HG03571 (cell line): ENCODE data around the gene ARAP1.

Source experiments
- ATAC-seq: cut with Tn5 transposase; IDR thresholded peaks from one replicate; pipeline ENCODE4 v1.9.1; 2021; ENCODE audit not compliant: unreplicated experiment

The ARAP1 gene

DNA sequence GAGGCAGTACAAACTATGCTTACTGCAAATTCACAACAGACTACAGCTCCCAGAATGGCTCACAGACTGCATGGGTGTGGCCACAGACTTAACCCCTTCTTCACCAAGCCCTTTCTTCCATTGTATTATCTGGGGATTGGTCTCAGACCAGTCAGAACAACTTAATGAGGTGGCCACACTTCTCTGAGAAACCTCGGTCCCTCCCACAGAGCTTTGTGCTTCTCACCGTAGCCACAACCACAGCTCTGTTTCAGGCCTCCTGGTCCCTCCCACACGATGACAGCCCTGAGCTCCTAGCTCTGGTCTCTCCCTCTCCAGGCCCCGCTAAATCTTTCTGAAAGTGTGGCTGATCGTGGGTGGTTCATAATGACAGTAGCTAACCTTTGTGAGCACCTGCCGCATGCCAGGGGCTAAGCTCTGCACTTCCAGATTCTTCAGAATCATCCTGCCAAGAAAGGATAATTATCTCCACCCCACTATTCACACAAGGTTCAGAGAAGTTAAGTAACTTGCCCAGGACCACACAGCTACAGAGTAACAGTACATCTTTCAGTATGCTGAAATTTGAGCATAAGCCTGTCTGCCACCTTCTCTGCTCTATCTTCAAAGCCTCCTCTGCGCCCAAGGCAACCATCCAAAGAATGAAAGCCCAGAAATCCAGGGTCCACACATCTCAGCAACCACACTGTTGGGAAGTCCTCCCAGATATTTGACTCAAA lies 83.4 kb downstream of the ARAP1 start:
- ATAC-seq: peak; percentile 78

DNA sequence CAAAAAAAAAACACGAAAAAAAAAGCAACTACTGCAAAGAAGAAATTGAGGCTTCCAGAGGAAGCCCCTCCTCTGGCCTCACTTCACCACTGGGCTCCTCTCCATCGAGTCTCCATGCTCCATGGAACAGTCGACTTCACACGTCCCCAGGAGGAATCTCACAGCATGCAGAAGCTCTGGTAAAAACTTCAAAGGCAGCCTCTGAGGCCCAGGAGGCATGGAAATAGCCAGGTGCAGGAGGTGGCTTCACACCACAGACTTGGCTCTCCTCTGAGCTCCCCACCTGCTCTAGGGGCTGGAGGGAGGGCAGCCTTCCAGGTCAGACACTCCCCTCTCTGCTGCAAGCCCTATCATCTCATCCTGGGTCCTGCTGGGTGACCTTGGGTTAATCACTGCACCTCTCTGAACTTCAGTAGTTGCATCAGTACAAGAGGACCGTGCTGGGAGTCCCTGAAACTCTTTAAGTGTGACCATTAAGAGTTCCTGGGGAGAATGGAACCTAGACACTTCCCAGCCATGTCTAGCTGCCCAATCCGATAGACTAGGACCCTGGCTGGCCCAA lies 86.2 kb downstream of the ARAP1 start:
- ATAC-seq: no peak

GRCh38 chr11:72662036-72662435 lies 90.2 kb downstream of the ARAP1 start:
- ATAC-seq: no peak

GRCh38 chr11:72661486-72661885 lies 90.7 kb downstream of the ARAP1 start:
- ATAC-seq: no peak

GRCh38 chr11:72658989-72659640 lies 93.1 kb downstream of the ARAP1 start:
- ATAC-seq: no peak

DNA sequence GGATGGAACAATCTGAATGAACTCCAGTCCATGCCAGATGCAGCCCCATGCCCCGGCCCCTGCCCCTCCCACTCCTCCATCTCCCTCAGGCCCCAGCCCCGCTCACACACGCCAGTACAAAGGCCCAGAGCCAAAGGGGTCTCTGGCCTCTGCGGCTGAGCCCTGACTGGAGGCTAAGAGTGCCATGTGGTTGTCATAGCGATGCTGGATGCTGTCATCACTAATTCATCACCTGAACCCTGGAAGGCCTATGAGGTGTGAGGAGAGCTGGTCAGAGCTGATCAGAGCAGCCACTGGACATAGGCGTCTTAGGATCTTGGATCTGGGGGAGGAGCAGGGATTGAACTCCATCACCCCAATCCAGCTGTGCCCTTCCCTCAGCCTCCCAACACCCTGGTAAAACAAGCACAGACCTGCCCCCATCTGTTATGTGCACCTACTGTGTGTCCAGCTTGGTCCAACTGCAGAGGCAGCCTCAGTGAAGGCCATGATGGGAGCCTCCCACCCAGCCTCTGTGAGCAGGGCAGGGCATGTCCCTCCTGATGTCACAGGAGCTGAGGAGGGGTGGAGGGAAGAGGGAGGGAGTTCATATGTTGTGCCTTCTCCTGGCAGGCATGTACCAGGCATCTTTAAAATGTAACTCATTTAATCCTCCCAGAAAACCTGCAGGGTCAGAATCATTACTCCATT lies 94.7 kb downstream of the ARAP1 start:
- no peak for ATAC-seq

DNA sequence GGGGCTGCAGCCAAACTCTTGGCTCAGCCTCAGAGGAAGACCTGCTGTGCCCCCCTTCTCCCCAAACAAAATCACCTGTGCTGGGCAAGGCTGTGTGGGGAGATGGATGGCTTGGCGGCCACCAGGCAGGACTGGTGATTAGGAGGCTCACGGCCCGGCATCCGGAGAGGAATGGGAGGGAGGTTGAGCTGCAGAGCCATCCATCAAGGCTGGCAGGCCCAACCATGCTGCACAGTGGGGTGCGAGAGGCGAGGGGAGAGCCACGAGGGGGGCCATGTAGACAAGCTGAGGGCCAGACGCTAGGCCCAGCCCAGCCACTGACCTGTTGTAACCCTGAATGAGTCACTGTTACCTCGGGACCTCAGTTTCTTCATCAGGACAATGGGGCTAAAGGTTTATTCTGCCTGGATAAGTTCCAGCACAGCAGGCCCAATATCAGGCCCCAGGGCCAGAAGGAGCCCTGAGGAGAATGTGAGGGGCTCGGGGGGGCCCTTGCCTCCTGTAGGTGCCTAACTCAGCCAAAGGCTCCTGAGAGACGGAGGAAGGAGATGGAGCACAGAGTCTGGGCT lies 96.2 kb downstream of the ARAP1 start:
- ATAC-seq: no peak

GRCh38 chr11:72655014-72655413 lies 97.2 kb downstream of the ARAP1 start:
- no peak for ATAC-seq

DNA sequence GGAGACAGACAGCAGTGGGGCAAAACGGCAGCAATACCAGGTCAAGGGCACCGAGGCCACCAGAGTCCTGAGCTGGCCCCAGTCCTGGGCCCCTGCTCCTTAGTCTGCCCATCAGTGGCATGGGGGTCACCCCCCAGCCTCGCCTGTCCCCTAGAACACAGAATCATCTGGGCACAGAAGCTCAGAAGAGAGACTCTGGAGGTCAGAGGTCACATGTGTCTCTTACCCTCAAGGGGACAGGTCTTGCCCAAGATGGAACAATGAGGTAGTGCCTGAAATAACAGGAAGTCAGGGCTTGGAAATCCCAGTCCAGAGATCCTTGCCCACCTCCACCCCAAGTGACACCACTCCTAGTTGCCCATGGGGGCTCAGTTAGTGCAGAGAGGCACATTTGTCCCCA lies 98.6 kb downstream of the ARAP1 start:
- ATAC-seq: no peak

DNA sequence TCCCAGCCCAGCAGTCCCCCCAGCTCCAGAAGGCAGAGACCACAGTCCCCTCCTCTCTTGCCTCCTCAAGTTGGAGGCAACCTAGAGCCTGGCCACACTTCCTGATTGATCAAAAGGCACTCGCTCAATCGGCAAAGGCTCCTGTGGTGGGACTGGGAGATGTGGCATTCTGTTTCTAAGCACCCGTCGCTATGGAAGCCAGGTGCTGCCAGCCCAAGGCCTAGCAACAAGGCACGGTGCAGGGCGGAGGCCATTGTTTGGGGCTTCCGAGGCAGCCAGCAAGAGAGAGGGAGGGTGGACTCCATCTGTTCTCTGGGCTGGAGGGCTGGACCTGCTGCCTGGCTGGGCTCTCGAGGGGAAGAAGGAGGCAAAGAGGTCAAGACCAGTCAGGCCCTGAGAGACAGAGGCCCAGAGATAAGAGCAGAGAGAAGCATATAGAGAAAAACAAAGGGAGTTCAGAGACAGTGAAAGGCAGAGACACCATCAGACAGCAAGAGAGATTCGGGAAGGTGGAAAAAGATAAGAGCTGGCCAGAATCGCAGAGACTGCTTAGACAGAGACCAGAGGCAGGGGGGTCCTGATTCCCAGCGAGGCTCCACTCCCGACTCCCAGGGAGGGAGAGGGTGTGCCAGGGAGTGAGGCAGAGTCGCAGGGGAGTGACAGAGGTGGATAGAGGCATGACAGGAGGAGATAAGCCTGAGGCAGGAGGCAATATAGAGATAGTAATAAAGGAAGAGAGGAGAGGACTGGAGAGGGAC lies 99.2 kb downstream of the ARAP1 start:
- no peak for ATAC-seq

DNA sequence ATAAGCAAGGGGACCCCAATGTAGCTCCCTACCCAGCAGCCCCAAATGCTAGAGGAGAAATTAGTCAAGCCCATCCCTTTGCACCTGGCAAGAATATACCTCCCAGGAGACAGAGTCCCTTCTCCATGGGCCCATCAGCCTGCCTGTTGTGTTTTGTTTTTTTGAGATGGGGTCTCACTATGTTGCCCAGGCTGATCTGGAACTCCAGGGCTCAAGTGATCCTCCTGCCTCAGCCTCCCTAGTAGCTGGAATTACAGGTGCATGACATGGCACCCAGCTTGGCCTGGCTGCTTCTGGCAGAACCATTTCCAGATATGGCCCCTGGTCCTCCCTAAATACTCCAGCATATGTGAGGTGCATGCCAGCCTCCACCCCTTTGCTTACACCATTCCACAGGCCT lies 100.1 kb downstream of the ARAP1 start:
- no peak for ATAC-seq

GRCh38 chr11:72649215-72649976 lies 102.8 kb downstream of the ARAP1 start:
- ATAC-seq: no peak

GRCh38 chr11:72648384-72649136 lies 103.6 kb downstream of the ARAP1 start:
- ATAC-seq: no peak

- no peak for ATAC-seq
Measured at GRCh38 chr11:72647882-72648281, 104.3 kb downstream of the ARAP1 start.

- no peak for ATAC-seq
Measured at GRCh38 chr11:72646472-72646871, 105.7 kb downstream of the ARAP1 start.

- ATAC-seq: no peak
Measured at GRCh38 chr11:72646024-72646423, 106.2 kb downstream of the ARAP1 start.

- no peak for ATAC-seq
Measured at GRCh38 chr11:72643547-72643946, 108.7 kb downstream of the ARAP1 start.

DNA sequence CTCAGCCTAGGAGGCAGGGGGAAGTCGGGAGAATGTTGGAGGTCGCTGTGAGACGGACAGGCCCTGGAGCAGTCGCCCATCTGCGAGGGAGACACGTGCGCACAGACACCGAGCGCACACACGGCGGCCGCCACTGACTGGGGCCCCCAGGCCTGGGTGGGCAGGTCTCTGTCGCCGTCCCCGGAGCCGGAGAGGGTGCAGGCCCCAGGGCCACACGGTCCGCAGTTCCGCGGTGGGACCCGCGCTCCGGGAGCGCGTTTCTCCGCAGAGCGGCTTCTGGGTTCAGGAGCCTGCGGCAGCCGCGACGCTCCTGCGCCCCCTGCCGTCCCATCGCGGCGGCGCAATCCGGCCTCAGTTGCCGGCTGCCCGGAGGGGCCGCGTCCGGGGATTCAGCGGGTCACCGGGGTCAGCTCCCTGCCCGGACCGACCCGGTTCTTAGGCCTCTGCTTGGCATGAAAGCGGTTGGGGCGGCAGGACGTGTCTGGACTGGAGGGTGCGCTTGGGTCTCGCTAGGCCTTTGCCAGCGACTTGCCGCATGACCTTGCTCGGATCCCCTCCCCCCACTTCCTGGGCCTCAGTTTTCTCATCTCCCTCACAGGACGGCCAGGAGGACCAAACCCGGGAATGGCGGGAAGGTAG lies 109.2 kb downstream of the ARAP1 start:
- ATAC-seq: no peak
